NCI-H774 (cell line): ENCODE results near the gene SERPINB2.
"Not testable (repeated sequence)": the region's sequence is repeated elsewhere in the genome, so short reads cannot be mapped to it uniquely, and the experiment has no call there.

ENCODE experiments used
- DNase-seq: peaks from one replicate; lab custom pipeline; 2025; lab: John Stamatoyannopoulos, UW

Gene SERPINB2

GRCh38 chr18:63936156-63936931, 48.8 kb downstream of the SERPINB2 start:
- DNase-seq, result peak; percentile 63

GRCh38 chr18:63936932-63937393, 49.5 kb downstream of the SERPINB2 start:
- DNase-seq, result no peak

DNA sequence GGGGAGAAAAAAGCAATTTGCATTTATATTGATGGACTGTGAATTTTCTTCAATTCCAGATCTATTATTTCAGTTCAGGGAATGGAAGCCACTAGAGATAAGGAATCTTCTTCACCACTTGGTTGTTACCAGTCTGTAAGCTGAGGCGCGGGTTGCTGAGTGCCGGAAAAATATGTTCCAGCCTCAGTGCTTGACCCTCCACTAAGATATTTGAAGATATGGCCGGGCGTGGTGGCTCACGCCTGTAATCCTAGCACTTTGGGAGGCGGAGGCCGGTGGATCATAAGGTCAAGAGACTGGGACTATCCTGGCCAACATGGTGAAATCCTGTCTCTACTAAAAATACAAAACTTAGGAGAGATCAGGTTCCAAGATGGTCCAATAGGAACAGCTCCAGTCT, 52.5 kb downstream of the SERPINB2 start:
- DNase-seq, result no peak

- DNase-seq, result not testable (repeated sequence)
These were observed 53.1 kb downstream of the SERPINB2 start for GRCh38 chr18:63940543-63941050.

GRCh38 chr18:63947051-63947790, 59.7 kb downstream of the SERPINB2 start:
- no peak for DNase-seq

DNA sequence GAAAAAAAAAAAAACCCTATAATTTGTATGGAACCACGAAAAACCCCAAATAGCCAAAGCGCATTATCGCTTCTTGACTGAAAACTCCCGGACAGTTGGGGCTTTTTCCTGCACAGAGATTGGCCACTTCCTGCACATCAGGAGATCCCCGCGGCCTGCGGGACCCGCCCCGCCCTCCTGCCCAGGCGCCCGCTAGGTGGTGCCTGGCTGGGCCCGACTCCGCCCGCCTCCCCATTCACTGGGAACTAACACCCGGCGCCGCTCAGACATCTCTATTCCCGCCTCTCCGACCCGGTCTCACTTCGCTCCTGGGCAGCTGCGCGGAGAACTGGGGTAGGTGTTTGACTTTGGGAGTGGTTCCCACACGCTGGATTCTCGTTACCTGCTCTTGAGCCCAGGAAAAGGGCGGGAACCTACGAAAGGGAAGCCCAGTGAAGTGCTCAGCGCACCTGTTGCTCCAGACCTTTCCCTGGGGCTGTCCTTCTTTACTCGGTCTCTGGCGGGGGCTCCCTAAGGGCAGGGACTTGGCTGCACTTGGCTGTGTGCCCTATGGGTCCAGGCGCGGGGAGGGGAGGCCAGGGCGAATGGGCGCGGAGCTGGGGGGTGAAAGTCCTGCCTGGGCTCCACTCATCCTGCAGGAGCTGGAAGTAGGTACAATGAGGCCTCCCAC, 61.7 kb downstream of the SERPINB2 start, which contains the start of gene HMSD:
Gene HMSD, plus strand, starts transcription at position 234 of the 670 bp plus-strand sequence. CDS start 4,155 bp downstream, outside the sequence.
- peak; percentile 90 for DNase-seq

DNA sequence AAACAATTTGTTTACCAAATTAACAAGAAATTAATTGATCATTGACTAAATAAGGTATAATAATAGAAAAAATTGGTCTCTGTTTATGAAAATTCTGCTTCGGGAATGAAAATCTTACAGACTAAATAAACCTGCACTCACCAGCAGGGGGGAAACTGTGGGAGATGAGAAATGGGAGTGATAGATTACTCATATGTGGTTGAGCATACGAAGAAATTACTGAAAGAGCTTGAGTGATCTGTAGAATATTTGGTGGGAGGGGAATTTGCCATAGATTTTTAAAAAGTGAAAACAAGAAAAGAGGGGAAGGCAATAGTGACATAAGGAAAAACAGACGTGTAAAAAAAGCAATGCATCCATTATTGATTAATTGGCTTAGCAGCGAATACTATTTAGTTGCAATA, 63.8 kb downstream of the SERPINB2 start:
- DNase-seq, result no peak
